C4-2B (cell line): ENCODE results near the gene TM4SF18.

ENCODE experiments used
- ZFX ChIP-seq: fragments of 450-650 bp; IDR thresholded peaks from 2 replicates; pipeline ENCODE4 v1.6.1; 2017
- TF ChIP-seq, protein P1 (sequence below): fragments of 450-650 bp; conservative IDR thresholded peaks from 2 replicates; pipeline ENCODE4 v1.5.1; 2017; ENCODE audit warnings: mild to moderate bottlenecking

- TF ChIP-seq, protein P1, sequence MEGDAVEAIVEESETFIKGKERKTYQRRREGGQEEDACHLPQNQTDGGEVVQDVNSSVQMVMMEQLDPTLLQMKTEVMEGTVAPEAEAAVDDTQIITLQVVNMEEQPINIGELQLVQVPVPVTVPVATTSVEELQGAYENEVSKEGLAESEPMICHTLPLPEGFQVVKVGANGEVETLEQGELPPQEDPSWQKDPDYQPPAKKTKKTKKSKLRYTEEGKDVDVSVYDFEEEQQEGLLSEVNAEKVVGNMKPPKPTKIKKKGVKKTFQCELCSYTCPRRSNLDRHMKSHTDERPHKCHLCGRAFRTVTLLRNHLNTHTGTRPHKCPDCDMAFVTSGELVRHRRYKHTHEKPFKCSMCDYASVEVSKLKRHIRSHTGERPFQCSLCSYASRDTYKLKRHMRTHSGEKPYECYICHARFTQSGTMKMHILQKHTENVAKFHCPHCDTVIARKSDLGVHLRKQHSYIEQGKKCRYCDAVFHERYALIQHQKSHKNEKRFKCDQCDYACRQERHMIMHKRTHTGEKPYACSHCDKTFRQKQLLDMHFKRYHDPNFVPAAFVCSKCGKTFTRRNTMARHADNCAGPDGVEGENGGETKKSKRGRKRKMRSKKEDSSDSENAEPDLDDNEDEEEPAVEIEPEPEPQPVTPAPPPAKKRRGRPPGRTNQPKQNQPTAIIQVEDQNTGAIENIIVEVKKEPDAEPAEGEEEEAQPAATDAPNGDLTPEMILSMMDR, result no peak
- TF ChIP-seq ZFX, result no peak
Measured at GRCh38 chr3:149327156-149327555, 6.3 kb downstream of the TM4SF18 start.
